Rectal smooth muscle tissue (tissue), 1 donor: ENCODE measurements around the gene TM4SF5.

Source experiments
- H3K27ac ChIP-seq: one replicate; pipeline ENCODE4 v1.7.0; 2013; ENCODE audit warnings: low read depth, low read length, inconsistent platforms
- H3K27me3 ChIP-seq: one replicate; pipeline ENCODE4 v1.7.0; 2013; ENCODE audit warnings: low read length; ENCODE audit not compliant: control insufficient read depth, insufficient read depth
- H3K36me3 ChIP-seq: one replicate; pipeline ENCODE4 v1.7.0; 2013; ENCODE audit warnings: low read length; ENCODE audit not compliant: control insufficient read depth, insufficient read depth
- H3K4me1 ChIP-seq: one replicate; pipeline ENCODE4 v1.7.0; 2013; ENCODE audit warnings: low read length; ENCODE audit not compliant: control insufficient read depth, insufficient read depth
- H3K4me3 ChIP-seq: one replicate; pipeline ENCODE4 v1.7.0; 2013; ENCODE audit warnings: low read length
- H3K9ac ChIP-seq: one replicate; pipeline ENCODE4 v1.7.0; 2013; ENCODE audit warnings: low read length

Gene TM4SF5

DNA sequence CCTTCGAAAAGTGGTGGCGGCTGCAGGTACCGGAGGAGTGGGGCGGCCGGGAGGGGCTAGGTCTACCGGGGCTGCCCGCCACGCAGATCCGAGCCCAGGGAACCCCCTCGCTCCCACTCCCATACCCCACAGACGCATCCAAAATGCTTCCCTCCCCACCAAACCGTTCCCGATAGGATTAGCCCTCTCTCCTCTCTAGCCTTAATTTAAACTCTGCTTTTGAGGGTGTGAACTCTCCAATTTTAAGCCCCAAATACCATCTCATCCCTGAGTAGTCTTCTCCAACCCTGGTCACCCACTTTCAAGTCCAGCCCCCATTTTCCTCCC lies 31.7 kb upstream of the TM4SF5 start:
- no peak overlapping the region for H3K9ac ChIP-seq
- peaks cover 5% of the 10 kb centered on the region for H3K27me3 ChIP-seq

DNA sequence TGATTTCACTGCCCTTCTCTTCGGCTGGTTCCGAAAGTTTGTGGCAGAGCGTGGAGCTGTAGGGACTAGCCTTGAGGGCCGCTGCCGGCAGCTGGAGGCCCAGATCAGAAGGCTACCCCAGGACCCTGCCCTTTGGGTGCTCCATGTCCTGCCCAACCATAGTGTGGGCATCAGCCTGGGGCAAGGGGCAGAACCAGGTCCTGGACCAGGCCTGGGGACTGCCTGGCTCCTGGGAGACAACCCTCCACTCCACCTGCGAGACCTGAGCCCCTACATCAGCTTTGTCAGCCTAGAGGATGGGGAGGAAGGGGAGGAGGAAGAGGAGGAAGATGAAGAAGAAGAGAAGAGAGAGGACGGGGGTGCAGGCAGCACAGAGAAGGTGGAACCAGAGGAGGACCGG lies 31.1 kb upstream of the TM4SF5 start:
- peaks cover 8% of the 10 kb centered on the region for H3K27me3 ChIP-seq
- no peak overlapping the region for H3K27ac ChIP-seq
- no peak overlapping the region for H3K9ac ChIP-seq
- peaks cover 5% of the 10 kb centered on the region for H3K4me1 ChIP-seq
- no peak overlapping the region for H3K4me3 ChIP-seq
- H3K36me3 ChIP-seq: no peaks in the 10 kb centered on the region

More for the DNA sequence above, 31.7 kb upstream of the TM4SF5 start:
- Histone ChIP-seq H3K4me3 (peak overlapping the region; percentile 86), H3K27ac (no peak overlapping the region), H3K36me3 (no peaks in the 10 kb centered on the region), H3K4me1 (peaks cover 5% of the 10 kb centered on the region)

DNA sequence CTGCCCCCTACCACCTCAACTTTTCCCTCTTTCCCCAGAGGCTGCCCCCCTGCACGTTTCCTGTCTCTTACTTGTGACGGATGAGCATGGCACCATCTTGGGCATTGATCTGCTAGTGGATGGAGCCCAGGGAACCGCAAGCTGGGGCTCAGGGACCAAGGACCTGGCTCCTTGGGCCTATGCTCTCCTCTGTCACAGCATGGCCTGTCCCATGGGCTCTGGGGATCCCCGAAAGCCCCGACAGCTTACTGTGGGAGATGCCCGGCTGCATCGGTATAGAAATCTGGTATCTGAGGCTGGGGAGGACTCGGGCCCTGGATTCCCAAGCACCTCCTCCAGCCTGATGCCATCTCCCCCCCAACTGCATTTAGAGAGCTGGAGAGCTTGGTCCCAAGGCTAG lies 30.1 kb upstream of the TM4SF5 start:
- no peaks in the 10 kb centered on the region for H3K36me3 ChIP-seq
- H3K9ac ChIP-seq: no peak overlapping the region
- H3K4me1 ChIP-seq: peaks cover 5% of the 10 kb centered on the region
- peaks cover 8% of the 10 kb centered on the region for H3K27me3 ChIP-seq
- H3K27ac ChIP-seq: no peak overlapping the region
- no peak overlapping the region for H3K4me3 ChIP-seq

DNA sequence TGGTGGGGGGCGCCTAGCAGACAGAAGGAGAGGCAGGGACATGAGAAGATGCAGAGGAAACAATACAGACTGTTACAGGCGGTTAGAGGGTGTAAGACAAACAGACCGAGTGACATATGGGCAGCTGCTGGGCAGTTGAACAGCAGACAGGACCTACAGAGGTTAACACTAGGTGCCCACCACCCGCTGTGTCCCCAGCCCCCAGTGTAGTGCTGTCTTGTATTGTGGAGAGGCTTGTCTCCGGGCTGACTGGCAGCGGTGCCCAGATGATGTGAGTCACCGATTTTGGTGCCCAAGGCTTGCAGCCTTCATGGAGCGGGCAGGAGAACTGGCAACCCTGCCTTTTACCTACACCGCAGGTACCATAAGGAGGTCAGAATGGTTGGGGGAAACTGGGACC lies 29.6 kb upstream of the TM4SF5 start:
- peaks cover 8% of the 10 kb centered on the region for H3K27me3 ChIP-seq
- no peaks in the 10 kb centered on the region for H3K36me3 ChIP-seq
- no peak overlapping the region for H3K9ac ChIP-seq
- H3K4me3 ChIP-seq: no peak overlapping the region
- no peak overlapping the region for H3K27ac ChIP-seq
- H3K4me1 ChIP-seq: peaks cover 5% of the 10 kb centered on the region

DNA sequence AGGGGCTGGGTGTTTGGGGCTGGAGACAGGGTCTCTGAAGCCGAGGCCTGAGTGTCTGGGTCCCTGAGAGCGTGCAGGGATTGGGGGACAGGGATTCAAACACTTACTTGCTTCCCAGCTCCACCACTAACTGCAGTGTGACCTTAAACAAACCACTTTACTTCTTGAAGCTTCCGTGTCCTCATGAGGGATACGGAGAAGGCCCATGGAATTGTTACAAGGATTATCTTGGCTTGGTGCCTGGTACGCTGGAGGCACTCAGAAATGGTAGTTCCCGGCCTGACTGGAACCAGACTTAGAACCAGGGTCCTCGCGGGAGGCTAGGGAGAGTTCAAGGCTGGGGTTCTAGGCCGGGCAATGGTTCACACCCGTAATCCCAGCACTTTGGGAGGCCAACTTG lies 29.1 kb upstream of the TM4SF5 start:
- Histone ChIP-seq H3K27ac (no peak overlapping the region), H3K4me1 (peaks cover 5% of the 10 kb centered on the region), H3K4me3 (no peak overlapping the region), H3K9ac (no peak overlapping the region), H3K36me3 (no peaks in the 10 kb centered on the region), H3K27me3 (peaks cover 8% of the 10 kb centered on the region)

DNA sequence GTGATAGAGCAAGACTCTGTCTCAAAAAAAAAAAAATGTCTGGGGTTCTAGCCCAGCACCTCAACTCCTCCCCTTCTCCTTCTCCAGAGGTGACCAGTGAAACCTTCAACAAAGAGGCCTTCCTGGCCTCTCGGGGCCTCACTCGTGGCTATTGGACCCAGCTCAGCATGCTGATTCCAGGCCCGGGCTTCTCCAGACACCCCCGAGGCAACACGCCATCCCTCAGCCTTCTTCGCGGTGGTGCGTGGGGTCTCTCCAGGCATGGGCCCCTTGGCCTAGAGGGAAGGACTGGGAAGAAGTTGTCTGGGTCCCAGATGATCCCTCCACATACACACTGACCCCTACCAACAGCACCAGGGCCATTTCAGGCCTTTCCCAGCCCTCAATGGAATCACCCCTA lies 28.5 kb upstream of the TM4SF5 start:
- Histone ChIP-seq H3K9ac (no peak overlapping the region), H3K27me3 (peaks cover 10% of the 10 kb centered on the region), H3K4me3 (no peak overlapping the region), H3K27ac (no peak overlapping the region), H3K4me1 (peaks cover 5% of the 10 kb centered on the region), H3K36me3 (no peaks in the 10 kb centered on the region)

DNA sequence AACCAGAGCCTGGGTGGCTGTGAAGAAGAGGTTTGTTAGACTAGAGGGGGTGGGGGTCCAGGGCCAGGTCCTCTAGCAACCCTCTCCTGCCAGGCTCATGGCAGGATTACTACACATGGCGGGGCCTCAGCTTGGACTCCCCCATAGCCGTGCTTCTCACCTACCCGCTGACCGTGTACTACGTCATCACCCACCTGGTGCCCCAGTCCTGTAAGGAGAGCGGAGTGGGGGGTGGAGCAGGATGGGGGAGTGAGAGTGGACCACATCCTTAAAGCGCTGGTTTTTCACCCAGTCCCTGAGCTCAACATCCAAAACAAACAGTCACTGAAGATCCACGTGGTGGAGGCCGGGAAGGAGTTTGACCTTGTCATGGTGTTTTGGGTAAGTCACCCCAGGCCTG lies 27.8 kb upstream of the TM4SF5 start:
- no peaks in the 10 kb centered on the region for H3K4me1 ChIP-seq
- no peak overlapping the region for H3K27ac ChIP-seq
- peaks cover 10% of the 10 kb centered on the region for H3K27me3 ChIP-seq
- H3K4me3 ChIP-seq: no peak overlapping the region
- no peaks in the 10 kb centered on the region for H3K36me3 ChIP-seq
- H3K9ac ChIP-seq: no peak overlapping the region

DNA sequence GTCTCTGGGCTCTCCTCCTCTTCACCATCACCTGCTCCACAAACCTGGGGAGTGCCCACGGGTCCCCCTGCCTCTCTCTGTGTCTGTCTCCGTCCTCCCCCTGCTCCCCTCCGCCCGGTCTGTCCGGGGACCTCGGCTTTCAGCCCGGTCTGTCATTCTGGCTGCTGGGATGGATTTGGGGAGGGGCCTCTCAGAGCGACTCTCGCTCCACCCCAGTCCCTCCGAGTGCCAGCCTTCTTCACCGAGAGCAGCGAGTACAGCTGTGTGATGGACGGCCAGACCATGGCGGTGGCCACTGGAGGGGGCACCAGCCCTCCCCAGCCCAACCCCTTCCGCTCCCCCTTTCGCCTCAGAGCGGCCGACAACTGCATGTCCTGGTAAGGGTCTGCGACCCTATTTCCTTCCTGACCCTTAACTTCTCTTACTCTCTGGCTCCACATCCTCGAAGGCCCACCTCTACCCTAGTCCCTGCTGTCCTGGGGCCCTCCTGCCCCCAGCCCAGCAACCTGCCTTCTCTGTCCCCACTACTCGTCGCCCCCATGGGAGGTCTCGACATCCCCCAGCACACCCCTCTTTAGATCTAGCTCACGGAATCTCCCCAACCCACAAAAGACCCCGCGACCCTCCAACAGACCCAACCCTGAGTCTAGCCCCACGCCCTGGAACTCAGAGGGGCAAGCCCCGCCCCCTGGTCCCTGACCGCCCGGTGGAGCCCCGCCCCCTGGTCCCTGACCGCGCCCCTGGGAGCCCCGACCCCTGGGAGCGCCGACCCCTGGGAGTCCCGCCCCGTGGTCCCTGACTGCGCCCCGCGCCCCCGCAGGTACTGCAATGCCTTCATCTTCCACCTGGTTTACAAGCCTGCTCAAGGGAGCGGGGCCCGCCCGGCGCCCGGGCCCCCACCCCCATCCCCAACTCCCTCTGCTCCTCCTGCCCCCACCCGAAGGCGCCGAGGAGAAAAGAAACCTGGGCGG lies 26.4 kb upstream of the TM4SF5 start:
- Histone ChIP-seq H3K4me1 (no peaks in the 10 kb centered on the region), H3K27me3 (peaks cover 10% of the 10 kb centered on the region), H3K4me3 (no peak overlapping the region), H3K9ac (no peak overlapping the region), H3K36me3 (no peaks in the 10 kb centered on the region), H3K27ac (no peak overlapping the region)

DNA sequence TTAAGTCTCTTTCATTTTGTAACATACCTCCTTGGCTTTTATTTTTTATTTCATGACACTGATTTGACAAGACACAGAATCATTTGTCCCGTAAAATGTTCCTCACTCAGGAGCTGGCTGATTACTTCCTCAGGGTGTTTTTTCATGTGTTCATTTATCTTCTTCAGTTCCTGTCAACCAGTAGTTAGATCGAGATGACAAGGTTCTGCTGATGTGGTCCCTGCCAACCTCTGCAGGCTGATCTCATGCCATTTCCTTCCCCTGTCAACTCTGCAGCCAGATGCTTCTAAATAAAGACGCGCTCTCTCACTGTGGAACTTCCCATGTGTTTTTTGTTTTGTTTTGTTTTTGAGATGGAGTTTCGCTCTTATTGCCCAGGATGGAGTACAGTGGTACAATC lies 23.8 kb upstream of the TM4SF5 start:
- no peak overlapping the region for H3K9ac ChIP-seq
- H3K4me3 ChIP-seq: no peak overlapping the region
- H3K27me3 ChIP-seq: peaks cover 10% of the 10 kb centered on the region
- no peaks in the 10 kb centered on the region for H3K4me1 ChIP-seq
- no peak overlapping the region for H3K27ac ChIP-seq
- no peaks in the 10 kb centered on the region for H3K36me3 ChIP-seq

DNA sequence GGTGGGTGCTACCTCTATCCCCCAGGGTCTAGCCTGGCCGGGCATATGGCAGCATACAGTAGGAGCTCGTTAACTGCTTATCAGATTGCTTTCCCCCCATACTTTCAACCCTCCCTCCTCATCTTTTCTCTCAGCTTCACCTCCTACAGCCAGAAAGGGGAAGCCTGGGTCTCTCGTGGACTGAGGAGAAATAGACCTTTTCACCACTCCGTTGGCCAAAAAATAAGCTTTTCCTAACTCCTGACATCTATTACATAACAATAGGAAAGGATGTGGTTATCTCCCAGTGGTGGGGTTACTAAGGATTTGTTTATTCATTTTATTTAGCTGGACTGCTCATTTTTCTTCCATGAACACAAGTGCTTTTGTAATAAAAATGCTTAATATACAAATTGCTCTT lies 23.0 kb upstream of the TM4SF5 start:
- Histone ChIP-seq H3K27ac (no peak overlapping the region), H3K27me3 (peaks cover 10% of the 10 kb centered on the region), H3K9ac (no peak overlapping the region), H3K4me1 (no peaks in the 10 kb centered on the region), H3K4me3 (no peak overlapping the region), H3K36me3 (no peaks in the 10 kb centered on the region)

DNA sequence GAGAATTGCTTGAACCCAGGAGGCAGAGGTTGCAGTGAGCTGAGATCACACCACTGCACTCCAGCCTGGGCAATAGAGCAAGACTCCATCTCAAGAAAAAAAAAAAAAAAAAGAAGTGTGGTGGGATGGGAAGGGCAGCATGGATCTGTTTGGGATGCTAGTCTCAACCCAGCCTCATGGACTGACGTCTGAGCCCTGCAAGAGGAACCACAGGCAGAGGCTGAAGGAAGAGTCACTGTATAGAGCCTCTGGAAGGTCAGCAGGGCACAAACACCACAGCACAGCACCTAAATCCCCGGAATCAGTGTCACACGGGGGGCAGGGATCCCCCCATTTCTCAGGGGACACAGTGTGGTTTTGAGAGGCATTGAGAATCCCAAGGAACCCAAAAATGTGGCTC lies 21.1 kb upstream of the TM4SF5 start:
- Histone ChIP-seq H3K27me3 (peaks cover 5% of the 10 kb centered on the region), H3K4me3 (no peak overlapping the region)

DNA sequence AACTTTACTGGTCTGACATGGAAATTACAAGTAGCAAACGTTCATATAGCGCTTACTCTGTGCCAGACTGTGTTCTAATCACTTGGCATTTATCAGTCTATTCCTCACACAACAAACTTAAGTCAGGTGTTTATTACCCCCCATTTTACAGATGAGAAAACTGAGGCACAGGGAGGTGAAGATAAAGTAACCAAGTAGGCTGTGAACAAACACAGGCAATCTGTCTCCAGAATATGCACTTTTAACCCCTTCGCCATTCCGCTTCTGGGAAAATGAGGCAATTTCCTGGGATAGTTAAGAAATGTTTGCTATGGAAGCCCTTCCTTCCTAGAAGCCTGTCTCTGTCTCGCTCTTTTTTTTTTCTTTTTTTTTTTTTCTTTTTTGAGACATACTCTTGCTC lies 19.8 kb upstream of the TM4SF5 start:
- H3K27me3 ChIP-seq: peaks cover 5% of the 10 kb centered on the region
- no peak overlapping the region for H3K9ac ChIP-seq
- H3K36me3 ChIP-seq: no peaks in the 10 kb centered on the region
- no peak overlapping the region for H3K4me3 ChIP-seq
- H3K27ac ChIP-seq: no peak overlapping the region
- H3K4me1 ChIP-seq: no peaks in the 10 kb centered on the region

More for the DNA sequence above, 21.1 kb upstream of the TM4SF5 start:
- Histone ChIP-seq H3K27ac (no peak overlapping the region), H3K36me3 (no peaks in the 10 kb centered on the region), H3K9ac (no peak overlapping the region), H3K4me1 (no peaks in the 10 kb centered on the region)

DNA sequence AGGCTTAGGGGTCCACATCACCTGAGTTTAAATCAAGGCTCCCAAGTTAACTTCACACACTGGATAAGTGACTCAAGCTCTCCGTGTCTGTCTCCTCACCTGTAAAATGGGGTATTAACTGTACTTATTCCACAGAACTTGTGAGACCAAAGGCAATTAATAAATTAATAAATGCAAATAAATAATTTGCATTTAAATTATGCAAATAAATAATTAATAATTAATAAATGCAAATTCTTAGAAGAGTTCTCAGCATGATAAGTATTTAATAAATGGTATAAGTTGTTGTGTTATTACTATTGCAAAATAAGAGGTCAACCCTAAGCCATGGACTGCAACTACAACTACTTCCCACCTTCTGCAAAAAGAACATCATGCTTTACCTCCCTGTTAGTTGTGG lies 18.3 kb upstream of the TM4SF5 start:
- Histone ChIP-seq H3K9ac (no peak overlapping the region), H3K27me3 (peaks cover 2% of the 10 kb centered on the region), H3K36me3 (no peaks in the 10 kb centered on the region), H3K4me3 (no peak overlapping the region), H3K4me1 (no peaks in the 10 kb centered on the region), H3K27ac (no peak overlapping the region)
